ENCODE data around the gene CHRNB4. TPM values are rescaled to one million over a fixed set of nuclear protein-coding genes. Genes with fewer than 3 reads are reported as not detected.

The CHRNB4 gene
- polyA plus RNA-seq, 2 of the 4 experiments (the other 2 are of a cell fraction): 0.53 to 3.2 TPM

DNA sequence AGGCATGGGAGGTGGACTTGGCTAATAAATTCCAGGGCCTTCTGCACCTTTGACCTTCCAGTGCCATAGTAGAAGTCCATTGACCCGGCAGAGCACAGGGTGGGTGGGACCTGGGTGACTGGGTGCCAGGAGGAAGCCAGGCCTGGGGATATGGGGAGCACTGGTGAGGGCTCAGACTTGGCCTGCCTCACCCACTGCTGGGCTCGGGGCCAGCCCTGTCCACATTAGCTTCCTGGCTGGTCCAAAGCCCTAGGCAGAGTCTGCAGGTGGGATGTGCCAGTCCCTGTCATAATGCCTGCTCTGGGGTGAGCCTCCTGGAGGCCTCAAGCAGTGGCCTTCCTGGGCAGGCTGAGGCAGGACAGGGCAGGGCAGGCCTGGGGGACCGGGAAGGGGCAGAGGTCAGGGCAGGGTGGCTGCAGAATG, 38.1 kb upstream of the CHRNB4 start:
- H3K27ac ChIP-seq: no peak overlapping the region
- no peak for DNase-seq (ENCODE audit: low read depth in 1 of 2, low spot score in 1 of 2)
- no peaks in the 10 kb centered on the region for H3K9me3 ChIP-seq
- WGBS (ENCODE audit: missing lambda C conversion rate): 38% methylated on average over 1 of the region's 3 CpGs
- ChIA-PET CTCF (interaction anchor here (0.8 to 1.2 kb wide), 2 partner anchors 14 to 40 kb away, joined by 3 read pairs; no protein-coding TSS in a partner anchor), POLR2A (no interaction called here)
- H3K4me2 ChIP-seq: no peak overlapping the region
- no peak for FAIRE-seq
- H3K4me1 ChIP-seq: no peaks in the 10 kb centered on the region
- no peak for ATAC-seq
- no peak overlapping the region for H3K4me3 ChIP-seq
- TF ChIP-seq ZNF302 (CRISPR knock-in tag; IDR thresholded peaks at IDR 0.05) (no peak), CBX8 (IDR thresholded peaks at IDR 0.05) (no peak), EHMT2 (IDR thresholded peaks at IDR 0.05; ENCODE audit: low read depth) (no peak), ZFP36 (IDR thresholded peaks at IDR 0.05; ENCODE audit: borderline replicate concordance, partially characterized antibody) (no peak), SREBF2 (IDR thresholded peaks at IDR 0.05) (no peak), EP300 (IDR thresholded peaks at IDR 0.05) (no peak), PHF8 (IDR thresholded peaks at IDR 0.05; ENCODE audit: borderline replicate concordance, low read depth) (no peak), SMC3 (IDR thresholded peaks at IDR 0.05) (no peak), NPAS2 (CRISPR knock-in tag; IDR thresholded peaks at IDR 0.05; ENCODE audit: borderline replicate concordance) (no peak), POLR2AphosphoS2 (conservative IDR thresholded peaks at IDR 0.05; ENCODE audit: low read length) (no peak), FOSB (CRISPR knock-in tag; IDR thresholded peaks at IDR 0.05) (no peak), HOXB5 (CRISPR knock-in tag; IDR thresholded peaks at IDR 0.05) (no peak), JUN (IDR thresholded peaks at IDR 0.05) (no peak), TFCP2L1 (CRISPR knock-in tag; IDR thresholded peaks at IDR 0.05) (no peak), MYC (IDR thresholded peaks at IDR 0.05; ENCODE audit: borderline replicate concordance, low read length) (no peak), RFX5 (IDR thresholded peaks at IDR 0.05) (no peak), KDM1A (IDR thresholded peaks at IDR 0.05; ENCODE audit: low read depth) (no peak)
- TF ChIP-seq, protein P1, sequence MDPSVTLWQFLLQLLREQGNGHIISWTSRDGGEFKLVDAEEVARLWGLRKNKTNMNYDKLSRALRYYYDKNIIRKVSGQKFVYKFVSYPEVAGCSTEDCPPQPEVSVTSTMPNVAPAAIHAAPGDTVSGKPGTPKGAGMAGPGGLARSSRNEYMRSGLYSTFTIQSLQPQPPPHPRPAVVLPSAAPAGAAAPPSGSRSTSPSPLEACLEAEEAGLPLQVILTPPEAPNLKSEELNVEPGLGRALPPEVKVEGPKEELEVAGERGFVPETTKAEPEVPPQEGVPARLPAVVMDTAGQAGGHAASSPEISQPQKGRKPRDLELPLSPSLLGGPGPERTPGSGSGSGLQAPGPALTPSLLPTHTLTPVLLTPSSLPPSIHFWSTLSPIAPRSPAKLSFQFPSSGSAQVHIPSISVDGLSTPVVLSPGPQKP (IDR thresholded peaks at IDR 0.05; ENCODE audit: low read depth, low read length): no peak

DNA sequence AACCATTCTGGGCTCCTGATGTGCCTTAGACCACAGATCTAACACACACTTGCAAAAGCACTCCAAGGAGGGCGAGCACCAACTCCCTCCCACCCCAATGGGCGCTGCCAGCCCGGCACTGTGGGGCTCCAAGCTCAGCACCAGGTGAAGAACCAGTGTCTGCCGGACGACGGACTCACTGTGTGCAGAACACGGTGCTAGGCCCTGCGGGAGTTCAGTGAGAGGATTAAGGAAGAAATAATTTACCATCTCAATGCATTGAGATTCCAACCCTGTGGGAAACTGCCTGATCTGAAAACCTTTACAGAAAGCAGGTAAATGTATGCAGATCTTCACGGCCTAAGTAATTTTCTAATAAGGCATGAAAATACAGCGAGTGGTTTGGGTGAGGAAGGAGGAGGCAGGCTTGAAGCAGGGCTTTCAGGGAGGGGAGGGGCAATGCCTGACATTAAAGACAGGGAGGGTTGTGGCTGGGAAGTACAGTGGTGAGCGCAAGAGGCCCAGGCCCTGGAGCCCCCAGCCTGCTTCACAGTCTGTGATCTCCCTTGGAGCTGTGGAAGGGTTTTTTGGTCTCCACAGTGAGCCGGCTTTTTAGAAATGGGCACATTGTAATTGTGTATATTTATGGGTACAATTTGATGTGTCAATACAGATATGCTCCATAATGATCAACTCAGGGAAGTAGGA, 35.6 kb upstream of the CHRNB4 start:
- Histone ChIP-seq H3K4me2 (no peak overlapping the region), H3K4me3 (no peak overlapping the region), H3K4me1 (peaks cover 6% of the 10 kb centered on the region; the same call in 1 of the 3 replicates), H3K27ac (no peak overlapping the region), H3K9me3 (no peaks in the 10 kb centered on the region)
- 83% methylated on average over 12 of the region's 12 CpGs for WGBS (ENCODE audit: missing lambda C conversion rate)
- ChIA-PET CTCF (interaction anchor here (1.1 to 5.5 kb wide), 4 partner anchors 12 to 38 kb away, joined by 3 to 35 read pairs (median 10); no protein-coding TSS in a partner anchor), POLR2A (no interaction called here)
- no peak for ATAC-seq
- DNase-seq (ENCODE audit: low read depth in 1 of 2, low spot score in 1 of 2): no peak
- no peak for FAIRE-seq
- TF ChIP-seq BHLHE40 (IDR thresholded peaks at IDR 0.05; ENCODE audit: low read depth, low read length) (no peak), SMC3 (IDR thresholded peaks at IDR 0.05) (no peak), RCOR1 (IDR thresholded peaks at IDR 0.05; ENCODE audit: low read depth, low read length) (no peak), HDAC2 (IDR thresholded peaks at IDR 0.05) (no peak), ZNF302 (CRISPR knock-in tag; IDR thresholded peaks at IDR 0.05) (no peak), MAFK (IDR thresholded peaks at IDR 0.05; ENCODE audit: partially characterized antibody) (no peak), RARB (CRISPR knock-in tag; IDR thresholded peaks at IDR 0.05) (no peak), ZFP36 (IDR thresholded peaks at IDR 0.05; ENCODE audit: borderline replicate concordance, partially characterized antibody) (no peak)

DNA sequence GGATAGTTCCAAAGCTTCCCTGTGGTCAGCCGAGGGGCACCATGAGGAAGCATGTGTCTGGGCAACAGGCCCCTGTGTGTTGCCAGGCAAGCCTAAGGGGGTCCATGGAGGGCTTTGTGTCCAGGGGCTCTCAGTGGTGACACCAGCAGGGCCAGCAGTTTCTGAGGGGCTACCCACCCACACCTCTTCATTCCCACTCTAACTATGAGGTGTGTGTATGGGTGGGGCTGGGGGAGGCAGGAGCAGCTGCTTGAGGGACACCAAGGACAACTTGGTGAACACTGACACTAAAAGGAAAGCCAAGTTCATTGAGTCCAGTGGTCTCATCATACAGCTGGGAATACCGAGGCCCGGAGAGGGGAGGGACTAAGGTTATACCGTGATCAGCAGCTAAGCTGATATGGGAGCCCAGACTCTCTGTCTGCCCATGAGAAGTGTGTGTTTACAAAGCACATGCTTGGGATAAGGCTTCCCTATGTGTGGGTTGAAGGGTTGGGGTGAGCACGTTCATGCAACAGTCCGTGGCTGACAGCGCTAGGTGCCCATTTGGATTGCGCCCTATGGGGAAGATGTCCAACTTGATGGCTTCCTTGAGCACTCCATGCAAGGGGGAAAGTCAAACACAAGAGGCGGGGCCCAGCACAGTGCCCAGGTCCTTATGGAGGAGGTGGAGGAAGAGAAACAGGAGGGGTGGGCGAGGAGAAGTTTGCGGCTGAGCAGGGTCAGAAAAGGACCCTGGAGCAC, 34.8 kb upstream of the CHRNB4 start:
- Histone ChIP-seq H3K4me1 (peaks cover 6% of the 10 kb centered on the region; the same call in 1 of the 3 replicates), H3K9me3 (no peaks in the 10 kb centered on the region), H3K4me2 (no peak overlapping the region), H3K4me3 (no peak overlapping the region), H3K27ac (no peak overlapping the region)
- 86% methylated on average over 10 of the region's 11 CpGs for WGBS (ENCODE audit: missing lambda C conversion rate)
- no peak for DNase-seq (ENCODE audit: low read depth in 1 of 2, low spot score in 1 of 2)
- TF ChIP-seq, protein P2, sequence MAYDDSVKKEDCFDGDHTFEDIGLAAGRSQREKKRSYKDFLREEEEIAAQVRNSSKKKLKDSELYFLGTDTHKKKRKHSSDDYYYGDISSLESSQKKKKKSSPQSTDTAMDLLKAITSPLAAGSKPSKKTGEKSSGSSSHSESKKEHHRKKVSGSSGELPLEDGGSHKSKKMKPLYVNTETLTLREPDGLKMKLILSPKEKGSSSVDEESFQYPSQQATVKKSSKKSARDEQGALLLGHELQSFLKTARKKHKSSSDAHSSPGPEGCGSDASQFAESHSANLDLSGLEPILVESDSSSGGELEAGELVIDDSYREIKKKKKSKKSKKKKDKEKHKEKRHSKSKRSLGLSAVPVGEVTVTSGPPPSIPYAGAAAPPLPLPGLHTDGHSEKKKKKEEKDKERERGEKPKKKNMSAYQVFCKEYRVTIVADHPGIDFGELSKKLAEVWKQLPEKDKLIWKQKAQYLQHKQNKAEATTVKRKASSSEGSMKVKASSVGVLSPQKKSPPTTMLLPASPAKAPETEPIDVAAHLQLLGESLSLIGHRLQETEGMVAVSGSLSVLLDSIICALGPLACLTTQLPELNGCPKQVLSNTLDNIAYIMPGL (CRISPR knock-in tag; IDR thresholded peaks at IDR 0.05; ENCODE audit: borderline replicate concordance): no peak
- TF ChIP-seq TP53 (CRISPR knock-in tag; IDR thresholded peaks at IDR 0.05): no peak
- TF ChIP-seq, protein P3, sequence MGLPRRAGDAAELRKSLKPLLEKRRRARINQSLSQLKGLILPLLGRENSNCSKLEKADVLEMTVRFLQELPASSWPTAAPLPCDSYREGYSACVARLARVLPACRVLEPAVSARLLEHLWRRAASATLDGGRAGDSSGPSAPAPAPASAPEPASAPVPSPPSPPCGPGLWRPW (IDR thresholded peaks at IDR 0.05): no peak
- CTCF ChIA-PET: interaction anchor here (1.1 to 5.5 kb wide), 6 partner anchors 10 to 37 kb away, joined by 3 to 35 read pairs (median 4); no protein-coding TSS in a partner anchor
- no peak for FAIRE-seq
- no peak for ATAC-seq
- POLR2A ChIA-PET: no interaction called here
